Pancreas (tissue), 10 donors: ENCODE data around the gene SLC1A5. TPM values are rescaled to one million over a fixed set of nuclear protein-coding genes. Genes with fewer than 3 reads are reported as not detected.

ENCODE experiments used
- ATAC-seq, 4 donors: fragments of 200-7000 bp; cut with Tn5 transposase; one replicate each; pipeline versions ENCODE4 v1.8.0 to v1.9.1; 2020; ENCODE audit warnings: mild to moderate bottlenecking in 4 of 4, moderate library complexity in 4 of 4
- DNase-seq, 6 donors: peaks; one replicate each; pipeline ENCODE4 v3.0.0-alpha.2; 2020
- FAIRE-seq: peaks from 2 replicates; lab custom pipeline; 2012; peaks lifted over from hg19 to GRCh38; lab: Jason Lieb, UNC
- H3K27ac ChIP-seq, 4 donors: fragments of 200-600 bp; sonication (generic); 1 replicate in 3 of 4; 2 replicates in 1 of 4; pipeline versions ENCODE4 v1.5.0 to v1.8.0; 2020
- H3K27me3 ChIP-seq, 4 donors: fragments of 200-600 bp; one replicate each; pipeline ENCODE4 v1.8.0; 2021
- H3K36me3 ChIP-seq, 3 donors: fragments of 200-600 bp; sonication (generic) in 1 of 3; one replicate each; pipeline versions ENCODE4 v1.5.0 to v1.8.0; 2020 to 2021
- H3K4me1 ChIP-seq, 3 donors: fragments of 200-600 bp; one replicate each; pipeline ENCODE4 v1.8.0; 2021
- H3K4me3 ChIP-seq, 4 donors: fragments of 200-600 bp; sonication (generic) in 2 of 4; one replicate each; pipeline versions ENCODE4 v1.5.0 to v1.8.0; 2020 to 2021
- H3K9me3 ChIP-seq, 4 donors: fragments of 200-600 bp; one replicate each; pipeline ENCODE4 v1.8.0; 2021
- WGBS, 2 donors: extraction: QIAGEN DNeasy Blood & Tissue Kit; methylation state at CpG; one replicate each; pipeline ENCODE4 v1.1.7; 2013; 5-methylcytosine and 5-hydroxymethylcytosine counted together
- intact Hi-C, 3 donors: fragments of 100-400 bp; cut with DNase I; formaldehyde crosslinking; loops; one replicate each; pipeline versions ENCODE4 v1.11.1 to v1.14.2; 2022
- polyA plus RNA-seq, 2 donors: library from polyadenylated mRNA; stranded (reverse); fragments of 200-250 nt; gene quantifications; one replicate each; pipeline ENCODE4 v1.2.3, GENCODE V29; 2013
- total RNA-seq, 6 donors: library from RNA; stranded (reverse); fragmentation: NEBNext Ultra II Directional in 4 of 6; extraction: Animal tissue kit (Norgen Biotek cat#: 25700) in 4 of 6; gene quantifications; one replicate each; pipeline versions ENCODE4 v1.2.1 to v1.2.4, GENCODE V29; 2021 to 2023
- TF ChIP-seq, protein P1 (sequence below), 4 donors: fragments of 200-600 bp; sonication (generic) in 3 of 4; IDR thresholded peaks; one replicate each; pipeline versions ENCODE4 v1.5.0 to v1.8.0; 2021; ENCODE audit warnings: antibody characterized with exemption in 4 of 4
- donor health status: healthy with polysubstance abuse.
- donor health status: DM: no; HTN: no; CAD: no; lungs with moderate emphysema.
- donor health status: DM: no; HTN: no; CAD: no.
- donor health status: control.
- donor health status: control.
- donor health status: Bipolar disorder and iron deficiency.
- donor health status: DM: yes; HTN: yes; CAD: no.
- donor health status: DM: no; HTN: no; CAD: no.
- donor health status: DM: no; HTN: no; CAD: no.
- donor health status: DM: yes; HTN: yes; CAD: no.

The SLC1A5 gene
- total RNA-seq: 100 to 1,000 TPM in 1 of 6 donors, 10 to 100 TPM in 4, 1 to 10 TPM in 1; 9.6 to 148 (median 15.9) TPM
- 10 to 100 TPM in 1 of 2 donors, 1 to 10 TPM in 1; 8.6 to 13.9 TPM for polyA plus RNA-seq

DNA sequence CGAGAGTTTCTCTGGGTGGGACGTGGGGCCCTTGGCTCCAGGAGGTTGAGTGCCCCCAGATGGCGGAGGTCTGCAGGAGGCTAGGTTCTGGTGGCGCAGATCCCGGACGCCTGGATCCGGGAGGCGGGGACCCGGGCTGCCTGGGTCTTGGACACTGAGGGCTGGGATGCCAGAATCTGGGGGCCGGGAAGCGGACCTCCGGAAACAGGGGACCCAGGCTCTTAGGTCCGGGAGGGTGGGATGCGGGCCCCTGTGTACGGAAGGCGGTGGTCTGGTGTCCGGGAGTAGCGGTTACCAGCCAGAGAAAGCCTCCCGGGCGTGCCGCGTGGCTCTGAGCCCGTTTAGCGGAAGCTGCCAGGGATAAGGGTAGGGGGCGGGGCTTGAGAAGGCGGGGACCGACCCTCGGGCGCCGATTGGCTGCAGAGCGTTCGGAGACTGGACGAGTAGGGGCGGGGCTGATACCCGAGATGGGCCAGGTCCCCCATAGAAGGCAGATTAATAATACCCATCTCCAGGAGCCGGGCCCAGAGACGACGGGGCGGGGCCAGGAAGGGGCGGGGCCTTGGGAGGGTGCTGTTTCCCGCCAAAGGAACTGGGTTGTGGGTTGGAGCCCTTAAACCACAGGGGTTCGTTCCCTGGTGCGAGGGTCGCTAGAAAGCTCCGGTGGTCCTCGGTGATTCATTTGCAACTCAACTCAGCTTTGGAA, at the start of gene SLC1A5:
SLC1A5 (minus strand) TSS at position 333 of the 706 bp plus-strand sequence. CDS start 629 bp downstream, outside the sequence.
- ATAC-seq: peak; percentile 80 to 91 (median 88)
- TF ChIP-seq, protein P1, sequence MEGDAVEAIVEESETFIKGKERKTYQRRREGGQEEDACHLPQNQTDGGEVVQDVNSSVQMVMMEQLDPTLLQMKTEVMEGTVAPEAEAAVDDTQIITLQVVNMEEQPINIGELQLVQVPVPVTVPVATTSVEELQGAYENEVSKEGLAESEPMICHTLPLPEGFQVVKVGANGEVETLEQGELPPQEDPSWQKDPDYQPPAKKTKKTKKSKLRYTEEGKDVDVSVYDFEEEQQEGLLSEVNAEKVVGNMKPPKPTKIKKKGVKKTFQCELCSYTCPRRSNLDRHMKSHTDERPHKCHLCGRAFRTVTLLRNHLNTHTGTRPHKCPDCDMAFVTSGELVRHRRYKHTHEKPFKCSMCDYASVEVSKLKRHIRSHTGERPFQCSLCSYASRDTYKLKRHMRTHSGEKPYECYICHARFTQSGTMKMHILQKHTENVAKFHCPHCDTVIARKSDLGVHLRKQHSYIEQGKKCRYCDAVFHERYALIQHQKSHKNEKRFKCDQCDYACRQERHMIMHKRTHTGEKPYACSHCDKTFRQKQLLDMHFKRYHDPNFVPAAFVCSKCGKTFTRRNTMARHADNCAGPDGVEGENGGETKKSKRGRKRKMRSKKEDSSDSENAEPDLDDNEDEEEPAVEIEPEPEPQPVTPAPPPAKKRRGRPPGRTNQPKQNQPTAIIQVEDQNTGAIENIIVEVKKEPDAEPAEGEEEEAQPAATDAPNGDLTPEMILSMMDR (IDR thresholded peaks at IDR 0.05): no peak
- FAIRE-seq: no peak
- peak; percentile 89 to 97 (median 94) for DNase-seq
- peak within 1 kb of the TSS; percentile 54 to 71 (median 64) for H3K27ac ChIP-seq
- no peaks in the 10 kb centered on the region for H3K27me3 ChIP-seq
- intact Hi-C loops: no loop called here
- no peaks in the 10 kb centered on the region for H3K9me3 ChIP-seq
- peak within 1 kb of the TSS; percentile 47 to 76 (median 53) for H3K4me3 ChIP-seq
- peaks cover 3 to 6% (median 4%) of the 10 kb centered on the region in 3 donors for H3K4me1 ChIP-seq
- WGBS, 2 donors: 2% methylated on average over 41 to 46 of the region's 46 CpGs
- no peaks in the 10 kb centered on the region for H3K36me3 ChIP-seq

DNA sequence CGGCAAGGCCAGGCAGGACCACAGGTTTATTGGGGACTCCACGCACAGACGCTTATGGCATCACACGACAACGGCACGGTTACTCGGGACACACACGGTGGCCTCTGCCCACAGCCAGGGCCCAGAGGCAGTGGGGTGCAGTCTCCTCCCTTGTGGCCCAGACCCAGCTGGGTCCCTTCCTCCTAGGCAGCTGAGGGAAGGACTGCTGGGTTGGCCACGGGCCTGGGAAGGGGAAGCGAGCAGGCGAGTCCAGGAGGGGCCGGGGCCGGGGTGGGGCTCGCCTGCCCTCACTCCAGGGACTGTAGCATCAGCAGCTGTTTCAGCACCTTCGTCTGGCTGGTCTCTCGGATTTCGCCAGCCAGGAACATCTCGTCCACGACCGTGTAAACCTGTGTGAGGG, 49.8 kb upstream of the SLC1A5 start:
- intact Hi-C loops: loop anchor here in 1 of 3 donors (10.0 kb wide), 1 partner anchor 83 kb away; no protein-coding TSS in a partner anchor
- TF ChIP-seq, protein P1 (IDR thresholded peaks at IDR 0.05): no peak
- Histone ChIP-seq H3K27me3 (no peaks in the 10 kb centered on the region), H3K4me3 (no peak overlapping the region), H3K36me3 (peaks cover 0 to 8% (median 5%) of the 10 kb centered on the region in 3 donors), H3K27ac (no peak overlapping the region), H3K4me1 (no peaks in the 10 kb centered on the region), H3K9me3 (no peaks in the 10 kb centered on the region)
- 88 to 90% methylated on average over 19 to 20 of the region's 20 CpGs for WGBS, 2 donors
- ATAC-seq (no peak), FAIRE-seq (no peak), DNase-seq (peak in 1 of 6 donors; percentile 66)

DNA sequence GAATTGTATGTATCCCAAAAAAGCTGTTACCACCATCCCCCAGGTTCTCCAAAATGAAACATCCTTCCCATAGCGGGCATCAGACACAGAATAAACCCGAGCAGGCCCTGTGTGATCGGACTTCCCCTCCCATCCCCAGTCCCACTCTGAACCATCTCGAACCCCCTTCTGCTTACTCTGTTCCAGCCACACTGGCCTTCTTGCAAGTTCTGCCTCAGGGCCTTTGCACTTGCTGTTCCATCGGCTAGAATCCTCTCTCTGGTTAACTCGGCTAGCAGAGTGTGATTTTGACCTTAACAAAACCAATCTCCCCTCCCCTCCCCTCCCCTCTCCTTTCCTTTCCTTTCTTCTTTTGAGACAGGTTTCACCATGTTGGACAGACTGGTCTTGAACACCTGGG, 46.6 kb upstream of the SLC1A5 start:
- ATAC-seq (no peak), FAIRE-seq (no peak), DNase-seq (no peak)
- intact Hi-C loops: loop anchor here in 1 of 3 donors (10.0 kb wide), 1 partner anchor 80 kb away; no protein-coding TSS in a partner anchor
- Histone ChIP-seq H3K27me3 (no peaks in the 10 kb centered on the region), H3K4me1 (no peaks in the 10 kb centered on the region), H3K36me3 (peaks cover 0 to 8% (median 5%) of the 10 kb centered on the region in 3 donors), H3K9me3 (no peaks in the 10 kb centered on the region), H3K4me3 (no peak overlapping the region), H3K27ac (no peak overlapping the region)
- TF ChIP-seq, protein P1 (IDR thresholded peaks at IDR 0.05): no peak
- WGBS, 2 donors: 80 to 93% methylated on average over 6 of the region's 6 CpGs

DNA sequence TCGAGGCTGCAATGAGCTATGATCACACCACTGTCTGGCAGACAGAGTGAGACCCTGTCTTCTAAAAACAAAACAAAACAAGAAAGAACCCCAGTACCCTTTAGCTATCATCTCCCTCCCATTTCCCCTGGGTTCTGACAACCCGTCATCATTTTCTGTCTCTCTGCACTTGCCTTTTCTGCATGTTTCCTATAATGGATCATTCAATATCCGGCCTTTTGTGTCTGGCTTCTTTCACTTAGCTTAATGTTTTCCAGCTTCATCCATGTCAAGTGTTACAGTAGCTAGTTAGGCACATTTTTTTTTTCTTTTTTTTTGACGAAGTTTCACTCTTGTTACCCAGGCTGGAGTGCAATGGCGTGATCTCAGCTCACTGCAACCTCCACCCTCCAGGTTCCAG, 45.7 kb upstream of the SLC1A5 start:
- DNase-seq: no peak
- Histone ChIP-seq H3K4me1 (no peaks in the 10 kb centered on the region), H3K4me3 (no peak overlapping the region), H3K9me3 (no peaks in the 10 kb centered on the region), H3K27me3 (no peaks in the 10 kb centered on the region), H3K27ac (no peak overlapping the region), H3K36me3 (peaks cover 0 to 8% (median 5%) of the 10 kb centered on the region in 3 donors)
- WGBS, 2 donors: 67 to 78% methylated on average over 5 of the region's 5 CpGs
- TF ChIP-seq, protein P1 (IDR thresholded peaks at IDR 0.05): no peak
- intact Hi-C loops: loop anchor here in 1 of 3 donors (10.0 kb wide), 1 partner anchor 79 kb away; no protein-coding TSS in a partner anchor
- no peak for ATAC-seq
- FAIRE-seq: no peak
